Spleen (tissue), 7 donors: ENCODE results near the gene SCRG1.

Experiments
- CTCF ChIP-seq, 11 experiments: fragments of 200-600 bp in 7 of 11; fragments of 450-650 bp in 4 of 11; sonication (generic) in 4 of 11; IDR thresholded peaks in 8 of 11; conservative IDR thresholded peaks in 3 of 11; 1 replicate in 7 of 11; 2 replicates in 4 of 11; pipeline versions ENCODE4 v1.4.0 to v1.8.0; 2016 to 2021; ENCODE audit warnings: antibody characterized with exemption in 11 of 11, inconsistent platforms in 4 of 11, mild to moderate bottlenecking in 1 of 11
- POLR2A ChIP-seq, 3 donors: fragments of 450-650 bp; IDR thresholded peaks; one replicate each; pipeline ENCODE4 v1.5.1; 2017; ENCODE audit warnings: antibody characterized with exemption in 3 of 3, mild to moderate bottlenecking in 1 of 3
- donor health status: DM: no; HTN: no; CAD: no; lungs with moderate emphysema.
- donor health status: DM: no; HTN: no; CAD: no.
- donor health status: DM: no; HTN: no; CAD: no.

- TF ChIP-seq POLR2A (IDR thresholded peaks at IDR 0.05): no peak
- TF ChIP-seq CTCF (IDR thresholded peaks at IDR 0.05 in 8 of 11, conservative IDR thresholded peaks at IDR 0.05 in 3 of 11): peak in 10 of 11 experiments; percentile 17 to 61 (median 47)
Observed at GRCh38 chr4:173420324-173420752, 21.4 kb upstream of the SCRG1 start.
